Caco-2 (cell line): ENCODE results near the gene GFY. TPM values are rescaled to one million over a fixed set of nuclear protein-coding genes. Genes with fewer than 3 reads are reported as not detected.

Experiments used
- BruUV-seq: library from RNA; stranded (reverse); fragments of 400-500 nt; replicated peaks from 2 replicates; lab custom pipeline; 2021; lab: Mats Ljungman, UMichigan
- CTCF ChIA-PET: fragments of 300-600 bp; sonication (Branson Sonifier 250); formaldehyde crosslinking; loops from one replicate; lab custom pipeline; 2022; ENCODE audit warnings: antibody characterized with exemption; lab: Charles Lee
- POLR2A ChIA-PET: fragments of 300-600 bp; sonication (Branson Sonifier 250); formaldehyde crosslinking; loops from one replicate; lab custom pipeline; 2022; ENCODE audit warnings: antibody characterized with exemption; lab: Charles Lee
- DNase-seq, 2 experiments: peaks; one replicate each; pipeline versions ENCODE4 v3.0.0 to v3.0.0-alpha.2; 2020 to 2022
- H3K27me3 ChIP-seq: replicated peaks from 2 replicates; pipeline ENCODE4 v1.6.0; 2011; ENCODE audit warnings: low read length; ENCODE audit not compliant: control insufficient read depth, insufficient read depth
- H3K36me3 ChIP-seq: 2 replicates; pipeline ENCODE4 v1.5.1; 2011; ENCODE audit warnings: low read length; ENCODE audit not compliant: control insufficient read depth, insufficient read depth
- H3K4me1 ChIP-seq: fragments of 250-450 bp; sonication (Bioruptor Pico); 2 replicates; pipeline ENCODE4 v1.5.1; 2020; ENCODE audit warnings: mild to moderate bottlenecking
- H3K4me3 ChIP-seq: 2 replicates; pipeline ENCODE4 v1.5.1; 2011; ENCODE audit warnings: low read depth, mild to moderate bottlenecking, control low read depth, low read length
- H3K9me3 ChIP-seq: fragments of 250-450 bp; sonication (Bioruptor Pico); 2 replicates; pipeline ENCODE4 v1.5.1; 2020; ENCODE audit warnings: mild to moderate bottlenecking, moderate library complexity
- H3K27ac Mint-ChIP-seq: one replicate; pipeline ENCODE4 v1.8.0; 2022; ENCODE audit warnings: mixed read lengths; ENCODE audit not compliant: unreplicated experiment
- H3K27me3 Mint-ChIP-seq: one replicate; pipeline ENCODE4 v1.8.0; 2022; ENCODE audit warnings: mixed read lengths; ENCODE audit not compliant: insufficient read depth, unreplicated experiment
- H3K36me3 Mint-ChIP-seq: one replicate; pipeline ENCODE4 v1.8.0; 2022; ENCODE audit warnings: mild to moderate bottlenecking, mixed read lengths; ENCODE audit not compliant: insufficient read depth, unreplicated experiment
- H3K4me1 Mint-ChIP-seq: one replicate; pipeline ENCODE4 v1.8.0; 2022; ENCODE audit warnings: low read depth, mixed read lengths; ENCODE audit not compliant: unreplicated experiment
- H3K4me3 Mint-ChIP-seq: one replicate; pipeline ENCODE4 v1.8.0; 2022; ENCODE audit warnings: mild to moderate bottlenecking, moderate library complexity, mixed read lengths; ENCODE audit not compliant: unreplicated experiment
- H3K9me3 Mint-ChIP-seq: one replicate; pipeline ENCODE4 v1.8.0; 2022; ENCODE audit warnings: mixed read lengths; ENCODE audit not compliant: unreplicated experiment
- CTCF ChIP-seq, 2 experiments: fragments of 200-600 bp in 1 of 2; IDR thresholded peaks; 1 replicate in 1 of 2; 2 replicates in 1 of 2; pipeline versions ENCODE4 v1.5.1 to v1.8.0; 2011 to 2022; ENCODE audit warnings: antibody characterized with exemption in 1 of 2, control low read depth in 1 of 2, inconsistent platforms in 1 of 2, low read depth in 1 of 2, low read length in 1 of 2, mild to moderate bottlenecking in 1 of 2, moderate library complexity in 1 of 2; ENCODE audit not compliant: insufficient read depth in 1 of 2, severe bottlenecking in 1 of 2, unreplicated experiment in 1 of 2
- intact Hi-C: fragments of 100-400 bp; cut with micrococcal nuclease; formaldehyde crosslinking; loops from one replicate; pipeline ENCODE4 v1.10.0; 2022; ENCODE audit not compliant: unreplicated experiment
- total RNA-seq: library from RNA; stranded (reverse); gene quantifications from 2 replicates; pipeline ENCODE4 v1.2.3, GENCODE V29; 2022

GFY gene
- total RNA-seq, 1 experiment from 2014 or later, result 0.25 TPM

GRCh38 chr19:49450405-49450804, 25.2 kb downstream of the GFY start:
- H3K4me1 Mint-ChIP-seq, result peaks cover 10% of the 10 kb centered on the region
- peaks cover 65% of the 10 kb centered on the region for H3K36me3 Mint-ChIP-seq
- peaks cover 5% of the 10 kb centered on the region for H3K36me3 ChIP-seq
- peak overlapping the region; percentile 98 for H3K4me3 Mint-ChIP-seq
- DNase-seq, result no peak
- TF ChIP-seq CTCF (IDR thresholded peaks at IDR 0.05; ENCODE audit: insufficient read depth in 1 of 2, low read depth in 1 of 2, low read length in 1 of 2, severe bottlenecking in 1 of 2, unreplicated experiment in 1 of 2), result no peak
- no peaks in the 10 kb centered on the region for H3K27me3 ChIP-seq
- intact Hi-C loops, result no loop called here
- peak overlapping the region; percentile 73 for H3K4me3 ChIP-seq
- no peaks in the 10 kb centered on the region for H3K27me3 Mint-ChIP-seq
- no peak overlapping the region for H3K27ac Mint-ChIP-seq
- POLR2A ChIA-PET, result no interaction called here
- BruUV-seq, result no TSS peak
- no peaks in the 10 kb centered on the region for H3K9me3 Mint-ChIP-seq
- peaks cover 6% of the 10 kb centered on the region; the same call in 1 of the 2 replicates for H3K4me1 ChIP-seq
- H3K9me3 ChIP-seq, result no peaks in the 10 kb centered on the region
- CTCF ChIA-PET, result interaction anchor here (0.6 kb wide), 1 partner anchor 34 kb away, joined by 6 read pairs; no protein-coding TSS in a partner anchor

GRCh38 chr19:49451430-49452181, 26.4 kb downstream of the GFY start, which contains the start of gene PIH1D1:
Gene PIH1D1 (minus strand): TSS chr19:49451814. CDS start chr19:49451574, 240 bp downstream.
- DNase-seq, result peak; percentile 98 to 99
- peak within 1 kb of the TSS; percentile 73 for H3K4me3 ChIP-seq
- H3K36me3 ChIP-seq, result peaks cover 5% of the 10 kb centered on the region
- H3K9me3 Mint-ChIP-seq, result no peaks in the 10 kb centered on the region
- no peak for TF ChIP-seq CTCF (IDR thresholded peaks at IDR 0.05; ENCODE audit: insufficient read depth in 1 of 2, low read depth in 1 of 2, low read length in 1 of 2, severe bottlenecking in 1 of 2, unreplicated experiment in 1 of 2)
- ChIA-PET CTCF (interaction anchor here (0.6 to 1.9 kb wide), 7 partner anchors 9 to 354 kb away, joined by 3 to 5 read pairs (median 5); no protein-coding TSS in a partner anchor), POLR2A (interaction anchor here (0.6 to 1.6 kb wide), 7 partner anchors 9 to 1088 kb away, joined by 3 to 10 read pairs (median 5); partner anchors contain the start of genes PRMT1, RRAS, RUVBL2 and TMEM143)
- peaks cover 60% of the 10 kb centered on the region for H3K36me3 Mint-ChIP-seq
- H3K4me1 ChIP-seq, result peaks cover 6% of the 10 kb centered on the region; the same call in 1 of the 2 replicates
- H3K4me1 Mint-ChIP-seq, result peaks cover 10% of the 10 kb centered on the region
- BruUV-seq, result TSS peak; percentile 86
- no peaks in the 10 kb centered on the region for H3K27me3 Mint-ChIP-seq
- no peaks in the 10 kb centered on the region for H3K27me3 ChIP-seq
- intact Hi-C loops, result loop anchor here (1.0 kb wide), 1 partner anchor 8 kb away; no protein-coding TSS in a partner anchor
- H3K9me3 ChIP-seq, result no peaks in the 10 kb centered on the region
- peak within 1 kb of the TSS; percentile 98 for H3K4me3 Mint-ChIP-seq
- H3K27ac Mint-ChIP-seq, result peak within 1 kb of the TSS; percentile 100

GRCh38 chr19:49453013-49453756, 28.0 kb downstream of the GFY start, which contains the start of gene ALDH16A1:
Gene ALDH16A1 (plus strand): TSS chr19:49453225. CDS start chr19:49453332, 107 bp downstream.
- Mint-ChIP-seq H3K9me3 (no peaks in the 10 kb centered on the region), H3K27ac (peak within 1 kb of the TSS; percentile 100), H3K4me3 (peak within 1 kb of the TSS; percentile 98), H3K4me1 (peaks cover 10% of the 10 kb centered on the region), H3K27me3 (no peaks in the 10 kb centered on the region), H3K36me3 (peaks cover 55% of the 10 kb centered on the region)
- no peak for TF ChIP-seq CTCF (IDR thresholded peaks at IDR 0.05; ENCODE audit: insufficient read depth in 1 of 2, low read depth in 1 of 2, low read length in 1 of 2, severe bottlenecking in 1 of 2, unreplicated experiment in 1 of 2)
- Histone ChIP-seq H3K4me3 (peak within 1 kb of the TSS; percentile 61), H3K9me3 (no peaks in the 10 kb centered on the region), H3K36me3 (peaks cover 5% of the 10 kb centered on the region), H3K27me3 (no peaks in the 10 kb centered on the region), H3K4me1 (peaks cover 6% of the 10 kb centered on the region; the same call in 1 of the 2 replicates)
- intact Hi-C loops, result loop anchor here (1.0 kb wide), 2 partner anchors 34 to 43 kb away; partner anchors contain the start of genes RPL13A and RPS11
- BruUV-seq, result no TSS peak
- POLR2A ChIA-PET, result interaction anchor here (0.6 to 1.0 kb wide), 22 partner anchors 9 to 665 kb away, joined by 3 to 14 read pairs (median 4); partner anchors contain the start of genes AP2A1, GYS1, PRRG2 and RPS11
- peak; percentile 98 to 99 for DNase-seq
- CTCF ChIA-PET, result interaction anchor here (1.0 to 1.3 kb wide), 8 partner anchors 18 to 460 kb away, joined by 3 to 7 read pairs (median 4); partner anchors contain the start of genes GYS1 and RUVBL2
